ENCODE measurements around the gene ARHGEF39.

Gene ARHGEF39

DNA sequence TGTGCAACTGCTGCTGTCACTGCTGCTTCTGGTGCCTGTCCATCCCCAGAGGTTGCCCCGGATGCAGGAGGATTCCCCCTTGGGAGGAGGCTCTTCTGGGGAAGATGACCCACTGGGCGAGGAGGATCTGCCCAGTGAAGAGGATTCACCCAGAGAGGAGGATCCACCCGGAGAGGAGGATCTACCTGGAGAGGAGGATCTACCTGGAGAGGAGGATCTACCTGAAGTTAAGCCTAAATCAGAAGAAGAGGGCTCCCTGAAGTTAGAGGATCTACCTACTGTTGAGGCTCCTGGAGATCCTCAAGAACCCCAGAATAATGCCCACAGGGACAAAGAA lies 9.0 kb upstream of the ARHGEF39 start:
- DNase-seq: no peak

DNA sequence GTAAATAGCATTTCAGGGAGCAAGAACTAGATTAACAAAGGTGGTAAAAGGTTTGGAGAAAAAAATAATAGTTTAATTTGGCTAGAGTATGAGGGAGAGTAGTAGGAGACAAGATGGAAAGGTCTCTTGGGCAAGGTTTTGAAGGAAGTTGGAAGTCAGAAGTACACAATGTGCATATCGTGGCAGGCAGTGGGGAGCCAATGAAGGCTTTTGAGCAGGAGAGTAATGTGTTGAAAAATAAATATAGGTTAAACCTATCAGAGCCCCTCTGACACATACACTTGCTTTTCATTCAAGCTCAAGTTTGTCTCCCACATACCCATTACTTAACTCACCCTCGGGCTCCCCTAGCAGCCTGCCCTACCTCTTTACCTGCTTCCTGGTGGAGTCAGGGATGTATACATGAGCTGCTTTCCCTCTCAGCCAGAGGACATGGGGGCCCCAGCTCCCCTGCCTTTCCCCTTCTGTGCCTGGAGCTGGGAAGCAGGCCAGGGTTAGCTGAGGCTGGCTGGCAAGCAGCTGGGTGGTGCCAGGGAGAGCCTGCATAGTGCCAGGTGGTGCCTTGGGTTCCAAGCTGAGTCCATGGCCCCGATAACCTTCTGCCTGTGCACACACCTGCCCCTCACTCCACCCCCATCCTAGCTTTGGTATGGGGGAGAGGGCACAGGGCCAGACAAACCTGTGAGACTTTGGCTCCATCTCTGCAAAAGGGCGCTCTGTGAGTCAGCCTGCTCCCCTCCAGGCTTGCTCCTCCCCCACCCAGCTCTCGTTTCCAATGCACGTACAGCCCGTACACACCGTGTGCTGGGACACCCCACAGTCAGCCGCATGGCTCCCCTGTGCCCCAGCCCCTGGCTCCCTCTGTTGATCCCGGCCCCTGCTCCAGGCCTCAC lies 8.4 kb upstream of the ARHGEF39 start, which contains the start of gene CA9:
TSS of gene CA9 (plus strand) at position 797 of the 893 bp plus-strand sequence. CDS start at position 829, 32 bp downstream.
- DNase-seq: peak; percentile 53

DNA sequence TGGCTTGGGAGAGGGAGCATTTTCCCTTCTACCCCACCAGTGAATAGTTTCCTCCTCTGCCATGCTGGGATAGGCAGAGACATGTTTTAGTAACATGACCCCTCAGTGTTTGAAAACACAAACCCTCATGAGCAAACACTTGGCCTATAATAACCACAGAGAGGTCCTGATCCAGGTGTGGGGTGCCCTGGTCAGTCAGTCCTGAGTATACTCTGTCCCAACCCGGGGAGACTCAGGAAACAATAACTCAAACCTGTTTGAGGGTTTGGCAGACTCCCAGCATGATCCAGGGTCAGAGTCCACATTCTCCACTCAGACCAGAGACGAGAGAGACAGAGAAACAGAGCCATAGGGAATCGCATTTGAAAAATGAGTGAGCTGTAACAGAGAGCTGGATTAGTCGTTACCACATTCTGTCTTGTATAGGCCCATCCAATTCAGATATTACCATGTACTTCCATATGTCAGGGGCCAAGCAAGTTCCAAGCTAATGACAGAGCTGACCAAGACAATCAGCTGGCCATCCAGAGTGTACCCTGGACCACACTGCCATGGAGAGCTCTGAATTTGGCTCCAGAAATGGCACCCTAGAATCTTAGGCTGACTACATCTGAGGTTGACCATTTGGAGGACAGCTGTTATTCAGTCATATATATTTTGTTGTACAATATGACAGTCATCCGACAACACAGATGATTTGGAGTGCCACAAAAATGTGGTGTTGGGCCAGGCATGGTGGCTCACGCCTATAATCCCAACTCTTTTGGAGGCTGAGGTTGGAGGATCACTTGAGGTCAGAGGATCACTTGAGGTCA lies 4.5 kb upstream of the ARHGEF39 start:
- peak; percentile 93 for DNase-seq

DNA sequence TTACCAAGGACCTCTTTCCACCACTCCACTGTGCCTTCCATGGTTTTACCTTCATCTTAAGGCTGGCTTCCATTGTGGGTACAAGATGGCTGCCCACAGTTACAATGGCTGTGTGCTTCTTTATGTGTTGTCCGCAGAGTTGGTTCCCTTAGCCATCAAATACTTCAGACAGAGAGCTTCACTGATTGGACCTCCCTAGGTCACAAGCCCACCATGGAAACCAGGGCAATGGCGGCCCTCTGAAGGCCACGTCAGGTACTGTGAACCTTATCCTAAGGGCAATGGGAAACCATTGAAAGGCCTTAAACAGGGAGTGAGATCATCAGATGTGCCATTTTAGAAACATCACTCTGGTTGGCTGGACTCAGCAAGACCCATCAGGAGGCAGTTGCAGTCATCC lies 2.9 kb upstream of the ARHGEF39 start:
- DNase-seq: no peak

DNA sequence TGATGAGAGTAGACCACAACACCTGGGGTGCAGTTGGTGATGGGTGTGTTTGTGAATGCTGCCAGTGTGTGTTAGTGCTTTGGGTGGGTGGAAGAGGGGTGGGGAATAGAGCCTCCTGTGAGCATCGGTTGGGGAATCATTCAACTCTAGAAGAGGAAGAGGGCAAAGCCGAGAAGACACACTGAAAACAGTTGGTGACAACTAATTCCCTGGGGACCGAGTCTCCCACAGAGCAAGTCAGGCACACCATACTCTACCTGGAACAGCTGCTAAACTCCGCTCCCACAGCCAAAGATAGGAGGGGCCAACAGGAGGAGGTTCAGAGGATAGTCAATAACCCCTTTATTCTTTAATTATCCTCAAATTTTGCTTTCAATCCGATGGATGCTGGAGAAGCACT lies 1.6 kb upstream of the ARHGEF39 start:
- no peak for DNase-seq

DNA sequence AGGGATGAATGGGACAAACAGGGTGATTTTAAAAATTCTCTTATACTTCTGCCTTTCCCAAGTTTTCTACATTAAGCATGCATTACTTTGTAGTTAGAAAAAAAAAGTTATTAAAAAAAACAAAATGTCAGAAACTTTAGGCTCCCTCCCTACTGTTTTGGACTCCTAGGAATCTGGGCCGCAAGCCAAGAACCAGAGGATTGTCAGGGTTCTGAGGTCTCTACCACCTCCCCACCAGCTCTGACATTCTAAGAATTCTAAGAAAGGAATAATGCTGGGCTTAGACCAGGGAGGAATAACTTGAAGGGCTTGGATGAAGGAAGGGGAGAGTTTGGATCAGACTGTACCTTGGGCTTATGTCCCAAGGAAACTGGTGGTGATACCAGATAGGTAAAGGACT lies 1.1 kb upstream of the ARHGEF39 start:
- no peak for DNase-seq

DNA sequence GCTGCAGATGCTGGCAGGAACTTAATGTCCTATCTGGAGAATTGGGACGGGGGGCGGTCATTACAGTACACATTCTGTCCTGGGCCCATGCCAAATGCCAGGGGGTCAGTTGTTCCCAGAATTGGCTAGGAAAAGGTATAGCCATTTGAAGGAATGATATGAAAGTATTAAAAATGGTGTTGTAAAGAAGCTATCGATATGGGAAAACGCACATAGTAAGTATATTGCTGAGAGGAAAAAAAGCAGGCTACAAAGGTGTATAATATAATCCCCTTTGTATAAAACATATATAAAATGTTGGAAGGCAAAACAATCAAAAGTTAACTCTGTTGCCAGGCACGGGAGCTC lies 450 bp upstream of the ARHGEF39 start:
- no peak for DNase-seq

DNA sequence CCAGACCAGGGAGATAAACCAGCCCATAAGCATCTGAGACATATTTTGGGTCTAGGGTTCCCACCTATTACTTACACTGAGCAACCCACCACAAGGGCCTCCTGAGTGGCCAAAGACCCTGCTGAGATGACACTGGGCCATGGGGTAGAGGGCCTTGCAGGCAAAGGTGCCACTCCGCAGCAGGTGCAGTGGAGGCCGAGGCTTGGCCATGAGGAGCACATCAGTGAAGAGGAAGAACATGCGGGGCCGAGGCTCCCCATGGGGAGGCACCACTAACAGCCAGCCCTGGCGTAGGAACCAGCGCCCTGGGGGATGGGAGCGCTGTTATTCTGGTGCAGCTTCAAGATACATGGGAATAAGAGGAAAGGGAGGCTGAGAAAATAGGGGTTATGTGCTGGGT lies 2.6 kb downstream of the ARHGEF39 start:
- no peak for DNase-seq

DNA sequence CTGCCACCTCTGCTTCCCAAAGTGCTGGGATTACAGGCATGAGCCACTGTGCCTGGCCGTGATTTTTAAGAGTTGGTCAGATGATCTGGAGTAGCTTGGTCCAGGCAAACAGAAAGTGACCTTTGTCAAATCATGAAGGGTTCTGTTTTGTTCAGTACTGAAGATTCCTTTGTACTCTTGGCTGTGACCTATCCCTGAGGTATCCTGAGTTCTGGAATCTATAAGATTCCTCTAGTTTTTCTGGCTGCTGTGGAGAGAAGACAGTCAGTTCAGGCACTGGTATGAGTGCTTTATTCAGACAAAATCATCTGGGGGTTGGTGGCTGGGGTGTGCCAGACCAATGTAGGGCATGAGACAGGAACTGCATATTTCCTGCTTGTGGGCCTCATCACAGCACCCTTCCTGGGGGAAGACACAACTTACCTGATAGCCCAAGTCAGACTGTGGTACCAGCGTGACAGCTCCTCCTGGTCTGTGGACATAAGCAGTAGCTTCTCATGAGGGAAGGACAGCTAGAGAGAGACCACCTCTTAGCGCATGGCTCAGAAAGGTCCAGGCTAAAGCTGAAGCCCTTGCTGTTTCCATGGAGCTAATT lies 3.1 kb downstream of the ARHGEF39 start:
- no peak for DNase-seq

DNA sequence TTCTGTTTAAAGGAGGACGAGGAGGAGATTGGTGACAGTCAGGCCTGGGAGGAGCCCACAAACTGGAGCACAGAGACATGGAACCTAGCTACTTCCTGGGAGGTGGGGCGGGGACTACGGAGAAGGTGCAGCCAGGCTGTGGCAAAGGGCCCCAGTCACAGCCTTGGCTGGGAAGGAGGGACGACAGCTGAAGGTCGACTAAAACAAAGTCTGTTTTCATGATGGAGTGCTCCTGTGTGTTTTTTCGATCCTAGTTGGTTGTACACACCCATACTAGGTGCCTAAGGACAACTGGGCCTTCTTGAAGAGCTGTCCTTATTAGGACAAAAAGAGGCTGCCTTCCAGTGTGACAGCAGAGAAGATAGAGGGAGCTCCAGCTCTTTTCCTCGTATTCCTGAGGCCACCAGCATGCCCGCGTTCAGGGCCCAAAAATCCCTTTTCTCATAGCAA lies 4.0 kb downstream of the ARHGEF39 start:
- DNase-seq: peak; percentile 53

DNA sequence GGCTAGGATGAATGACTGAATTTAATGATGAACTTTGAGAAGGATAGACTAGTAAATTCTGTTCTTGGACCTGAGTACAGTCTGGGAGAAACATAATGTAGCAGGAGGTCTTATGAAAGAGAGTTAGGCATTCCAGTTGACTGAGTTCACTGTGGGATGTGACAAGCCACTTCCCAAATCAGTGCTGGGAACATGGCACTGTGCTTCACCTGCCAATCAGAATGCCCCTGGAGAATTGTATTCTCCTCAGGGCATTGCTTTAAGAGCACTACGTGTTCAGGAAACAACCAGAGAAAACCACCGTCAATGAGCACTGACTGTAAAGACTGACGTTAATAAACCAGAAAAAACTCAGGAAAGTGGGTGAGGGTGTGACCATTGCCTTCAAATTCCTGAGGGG lies 5.7 kb downstream of the ARHGEF39 start:
- peak; percentile 6 for DNase-seq

DNA sequence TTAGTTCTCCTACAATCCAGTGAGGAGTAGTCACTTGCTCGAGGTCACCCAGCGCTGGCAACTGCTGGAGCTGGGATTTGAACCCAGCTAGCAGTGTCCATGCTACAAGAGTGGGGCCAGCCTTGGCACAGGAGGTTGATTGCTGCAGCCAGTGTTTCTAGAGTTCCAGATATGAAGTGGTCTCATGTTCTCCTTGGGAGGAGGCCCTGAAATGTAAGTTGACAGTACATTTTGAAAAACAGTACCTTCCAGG lies 6.1 kb downstream of the ARHGEF39 start:
- DNase-seq: peak; percentile 68

DNA sequence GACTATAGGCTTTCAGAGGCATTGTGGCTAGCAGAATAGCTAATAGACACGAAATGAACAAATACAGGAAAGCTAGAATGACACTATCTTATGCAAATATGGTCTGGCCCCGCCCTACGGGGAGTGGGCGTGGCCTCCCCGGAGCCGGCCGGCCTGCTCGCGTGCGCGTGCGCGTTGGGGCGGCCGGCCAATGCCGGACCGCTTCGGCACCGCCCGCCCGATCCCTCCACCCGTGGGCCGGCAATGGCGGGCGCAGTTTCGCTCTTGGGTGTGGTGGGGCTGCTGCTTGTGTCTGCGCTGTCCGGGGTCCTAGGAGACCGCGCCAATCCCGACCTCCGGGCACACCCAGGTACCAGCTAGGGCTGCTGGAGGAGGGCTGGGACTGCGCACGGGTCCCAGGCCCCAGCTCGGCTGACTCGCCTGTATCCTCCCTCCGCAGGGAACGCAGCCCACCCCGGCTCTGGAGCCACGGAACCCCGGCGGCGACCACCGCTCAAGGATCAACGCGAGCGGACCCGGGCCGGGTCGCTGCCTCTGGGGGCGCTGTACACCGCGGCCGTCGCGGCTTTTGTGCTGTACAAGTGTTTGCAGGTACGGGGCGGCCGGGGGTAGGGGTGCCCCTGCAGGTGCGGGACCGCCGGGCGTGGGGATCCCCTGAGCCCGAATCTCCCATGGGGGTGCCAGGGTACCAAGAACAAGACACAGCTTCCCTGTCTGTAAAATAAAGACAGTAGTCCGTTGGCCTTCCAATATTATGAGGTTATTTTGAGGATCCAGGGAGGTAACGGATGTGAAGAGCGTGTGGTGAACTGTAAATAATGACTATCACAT lies 6.6 kb downstream of the ARHGEF39 start, which contains the start of gene CCDC107:
TSS of gene CCDC107 (plus strand) at position 156 of the 831 bp plus-strand sequence. CDS start at position 244, 88 bp downstream.
- DNase-seq: peak; percentile 83

DNA sequence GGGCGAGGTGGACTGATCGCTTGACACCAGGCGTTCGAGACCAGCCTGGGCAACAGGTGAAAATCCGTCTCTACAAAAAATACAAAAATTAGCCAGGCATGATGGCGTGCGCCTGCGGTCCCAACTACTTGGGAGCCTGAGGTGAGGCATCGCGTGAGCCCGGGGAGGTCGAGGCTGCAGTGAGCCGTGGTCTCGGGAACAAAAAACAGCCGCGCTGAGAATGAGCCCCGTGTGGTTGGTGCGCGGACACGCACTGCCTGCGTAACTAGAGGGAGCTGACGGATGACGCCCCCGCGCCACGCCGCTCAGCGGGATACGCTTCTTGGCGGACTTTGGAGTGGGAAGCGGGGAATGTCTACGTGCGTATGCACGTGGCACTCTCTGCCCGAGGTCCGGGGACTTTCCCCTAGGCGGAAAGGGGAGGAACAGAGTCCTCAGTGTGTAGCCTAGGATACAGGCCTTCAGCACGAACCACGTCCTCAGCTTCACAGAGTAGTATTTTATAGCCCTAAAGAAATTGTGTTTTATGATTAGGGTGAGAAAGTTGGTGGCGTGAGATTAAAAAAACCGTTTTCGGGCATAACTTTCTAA lies 7.4 kb downstream of the ARHGEF39 start, which contains the start of gene RMRP:
TSS of gene RMRP (minus strand) at position 474 of the 591 bp plus-strand sequence.
- DNase-seq: peak; percentile 99

DNA sequence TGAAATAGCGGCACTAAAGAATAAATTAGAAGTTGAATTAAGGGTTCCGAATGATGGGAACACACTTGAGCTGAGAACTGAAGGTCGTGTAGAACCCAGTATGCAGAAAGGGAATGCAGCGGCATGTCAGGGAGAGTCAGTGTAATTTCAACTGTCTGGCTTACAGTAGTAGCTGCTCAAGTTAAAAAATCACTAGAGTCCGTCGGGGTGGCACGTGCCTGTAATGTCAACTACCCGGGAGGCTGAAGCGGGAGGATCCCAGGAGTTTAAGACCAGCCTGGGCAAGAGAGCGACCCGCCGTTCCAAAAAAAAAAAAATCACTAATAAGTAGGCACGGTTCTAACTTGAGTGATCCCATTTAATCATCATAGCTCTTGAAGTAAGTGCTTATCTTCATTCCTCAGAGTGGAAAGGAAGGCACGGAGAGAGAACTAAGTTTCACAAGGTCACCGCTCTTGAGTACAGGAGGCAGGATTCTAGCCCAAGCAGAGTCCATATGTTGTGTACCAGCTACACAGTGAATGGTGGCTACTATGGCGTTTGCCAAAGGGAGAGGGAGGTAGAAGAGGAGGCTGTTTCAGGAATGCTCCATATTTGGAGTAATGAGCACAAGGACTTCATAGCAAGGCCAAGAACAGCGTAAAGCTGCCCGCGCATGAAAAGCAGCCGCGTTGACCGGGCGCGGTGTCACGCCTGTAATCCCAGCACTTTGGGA lies 8.0 kb downstream of the ARHGEF39 start:
- peak; percentile 86 for DNase-seq

DNA sequence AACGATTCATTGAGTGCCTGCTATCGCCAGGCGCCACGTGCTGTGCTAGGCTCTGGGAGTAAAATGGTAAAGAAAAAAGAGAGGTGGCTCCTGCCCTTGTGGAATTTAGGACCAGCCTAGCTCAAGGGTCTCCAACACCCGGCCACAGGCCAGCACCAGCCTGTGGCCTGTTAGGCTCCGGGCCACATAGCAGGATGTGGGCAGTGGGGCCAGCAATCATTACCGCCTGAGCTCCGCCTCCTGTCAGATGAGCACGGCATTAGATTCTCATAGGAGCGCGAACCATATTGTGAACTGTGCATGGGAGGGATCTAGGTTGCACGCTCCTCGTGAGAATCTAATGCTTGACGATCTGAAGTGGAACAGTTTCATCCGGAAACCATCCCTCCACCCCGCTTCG lies 8.6 kb downstream of the ARHGEF39 start:
- peak; percentile 44 for DNase-seq

DNA sequence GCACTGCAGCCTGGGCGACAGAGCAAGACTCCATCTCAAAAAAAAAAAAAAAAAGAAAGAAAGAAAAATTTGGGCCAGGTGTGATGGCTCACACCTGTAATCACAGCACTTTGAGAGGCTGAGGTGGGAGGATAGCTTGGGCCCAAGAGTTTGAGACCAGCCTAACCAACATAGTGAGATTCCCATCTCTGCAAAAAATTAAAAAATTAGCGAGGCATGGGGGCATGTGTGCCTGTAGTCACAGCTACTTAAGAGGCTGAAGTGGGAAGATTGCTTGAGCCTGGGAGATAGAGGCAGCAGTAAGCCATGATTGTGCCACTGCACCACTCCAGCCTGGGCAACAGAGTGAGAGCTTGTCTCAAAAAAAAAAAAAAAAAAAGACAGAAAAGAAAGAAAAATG lies 11.4 kb downstream of the ARHGEF39 start:
- no peak for DNase-seq

DNA sequence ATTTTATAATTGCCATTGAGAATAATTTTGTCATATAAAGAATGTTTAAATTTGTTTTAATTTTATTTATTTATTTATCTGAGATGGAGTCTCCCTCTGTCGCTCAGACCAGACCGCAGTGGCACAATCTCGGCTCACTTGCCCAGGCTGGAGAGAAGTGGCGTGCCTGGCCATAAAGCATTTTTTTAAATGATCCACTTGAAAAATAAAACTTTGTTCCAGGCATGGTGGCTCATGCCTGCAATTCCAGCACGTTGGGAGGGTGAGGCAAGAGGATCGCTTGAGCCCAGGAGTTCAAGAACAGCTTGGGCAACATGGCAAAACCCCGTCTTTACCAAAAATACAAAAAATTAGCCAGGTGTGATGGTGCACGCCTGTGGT lies 12.2 kb downstream of the ARHGEF39 start:
- peak; percentile 56 for DNase-seq

DNA sequence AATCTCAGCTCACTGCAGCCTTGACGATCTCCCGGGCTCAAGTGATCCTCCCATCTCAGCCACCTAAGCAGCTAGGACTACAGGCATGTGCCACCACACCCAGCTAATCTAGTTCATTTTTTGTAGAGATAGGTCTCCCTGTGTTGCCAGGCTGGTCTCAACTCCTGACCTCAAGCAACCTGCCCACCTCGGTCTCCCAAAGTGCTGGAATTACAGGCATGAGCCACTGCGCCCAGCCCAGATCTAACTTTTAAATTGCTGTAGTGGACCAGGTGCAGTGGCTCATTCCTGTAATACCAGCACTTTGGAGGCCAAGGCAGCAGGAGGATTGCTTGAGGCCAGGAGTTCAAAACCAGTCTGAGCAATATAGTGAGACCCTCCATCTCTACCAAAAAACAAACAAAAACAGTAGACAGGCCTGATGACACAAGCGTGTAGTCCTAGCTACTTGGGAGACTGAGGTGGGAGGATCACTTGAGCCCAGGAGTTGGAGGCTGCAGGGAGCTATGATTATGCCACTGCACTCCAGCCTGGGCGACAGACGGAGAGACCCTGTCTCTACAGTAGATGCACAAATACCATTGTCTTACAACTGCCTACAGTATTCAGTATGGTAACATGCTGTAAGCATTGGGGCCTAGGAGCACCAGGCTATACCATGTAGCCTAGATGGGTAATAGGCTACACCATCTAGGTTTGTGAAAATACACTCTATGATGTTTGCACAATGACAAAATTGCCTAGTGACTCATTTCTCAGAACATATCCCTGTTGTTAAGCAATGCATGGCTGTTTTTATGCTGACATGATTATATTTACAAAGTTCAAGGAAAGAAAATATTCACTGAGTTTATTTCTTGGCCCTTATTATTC lies 12.8 kb downstream of the ARHGEF39 start:
- DNase-seq: peak; percentile 84

DNA sequence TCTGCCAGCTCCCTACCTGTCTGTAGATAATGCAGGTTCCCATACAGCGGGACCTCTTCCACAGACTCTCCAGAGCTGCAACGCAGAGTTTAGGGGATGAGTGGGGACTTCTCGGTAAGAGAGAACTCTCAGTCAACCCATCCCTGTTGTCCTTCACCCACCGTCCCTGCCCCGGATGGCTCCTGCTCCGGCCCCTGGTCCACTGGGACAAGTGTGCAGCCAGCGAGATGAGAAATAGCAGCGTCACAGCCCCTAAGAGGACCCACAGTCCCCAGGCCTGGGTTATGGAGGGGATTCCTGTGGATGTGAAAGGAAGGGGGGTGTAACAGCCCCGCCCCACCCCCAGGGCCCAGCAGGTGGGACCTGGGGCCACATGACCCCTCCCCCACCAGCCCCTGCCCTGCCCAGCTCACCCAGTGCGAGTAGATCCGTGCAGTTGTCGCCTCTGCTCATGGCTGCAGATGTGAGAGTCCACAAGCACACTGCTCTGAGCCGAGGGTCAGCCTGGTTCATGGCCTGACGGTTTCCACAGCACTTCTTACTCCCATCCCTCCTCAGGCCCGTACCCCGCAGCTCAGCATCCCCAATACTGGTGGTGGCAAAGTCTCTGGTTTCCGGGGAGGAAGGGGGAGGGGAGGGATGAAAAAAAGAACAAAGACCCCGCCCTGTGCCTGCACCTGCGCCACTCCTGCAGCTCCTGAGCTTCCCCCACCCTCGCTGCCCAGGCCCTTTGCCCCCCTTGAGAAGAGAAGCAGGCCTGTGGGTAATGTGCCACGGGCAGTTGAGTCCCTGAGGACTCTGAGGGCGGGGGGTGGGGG lies 14.4 kb downstream of the ARHGEF39 start, which contains the start of gene SIT1:
TSS of gene SIT1 (minus strand) at position 591 of the 818 bp plus-strand sequence. CDS start at position 513, 78 bp downstream.
- DNase-seq: no peak
